K562 (cell line): Measurements from ENCODE around the gene PREB. TPM values are rescaled to one million over a fixed set of nuclear protein-coding genes. Genes with fewer than 3 reads are reported as not detected.
A peak's percentile ranks its signal among the peaks of the same experiment; 100 is the strongest.

Source experiments
- ATAC-seq: fragments of 200-7000 bp; cut with Tn5 transposase; 3 replicates; pipeline ENCODE4 v1.9.1; 2020; ENCODE audit warnings: moderate library complexity
- BruUV-seq: library from RNA; stranded (reverse); fragments of 400-500 nt; replicated peaks from 2 replicates; lab custom pipeline; 2021; lab: Mats Ljungman, UMichigan
- CTCF ChIA-PET: fragments of 300-600 bp; formaldehyde crosslinking; extraction: SDS; loops from one replicate; lab custom pipeline; 2021; ENCODE audit warnings: low intra/inter-chr PET ratio; lab: Yijun Ruan, JAX
- POLR2A ChIA-PET: fragments of 300-600, 350-650 bp; sonication (Branson Sonifier 250); formaldehyde crosslinking; extraction: SDS; loops from one replicate; lab custom pipeline; 2021; ENCODE audit warnings: antibody characterized with exemption, inconsistent platforms; lab: Yijun Ruan, JAX
- DNase-seq, 4 experiments: peaks; one replicate each; pipeline versions ENCODE4 v3.0.0 to v3.0.0-alpha.2; 2011 to 2018; ENCODE audit warnings: low spot score in 3 of 4, mixed read lengths in 3 of 4; ENCODE audit errors: extremely low read depth in 1 of 4
- FAIRE-seq: peaks from 2 replicates; lab custom pipeline; 2011; peaks lifted over from hg19 to GRCh38; lab: Jason Lieb, UNC
- H2AFZ ChIP-seq: 2 replicates; pipeline ENCODE4 v1.6.0; 2011; ENCODE audit warnings: low read depth, low read length, control low read depth, inconsistent platforms
- H3K27ac ChIP-seq: fragments of 200-600 bp; 3 replicates; pipeline ENCODE4 v1.8.0; 2011; ENCODE audit warnings: low read depth, mild to moderate bottlenecking, control low read depth, inconsistent platforms, low read length, moderate library complexity, mixed read lengths; ENCODE audit errors: extremely low read depth
- H3K27me3 ChIP-seq, 2 experiments: fragments of 300-600 bp in 1 of 2; 2 replicates in 1 of 2; 3 replicates in 1 of 2; pipeline versions ENCODE4 v1.6.0 to v1.8.0; 2011; ENCODE audit warnings: inconsistent platforms in 2 of 2, low read length in 2 of 2, mild to moderate bottlenecking in 1 of 2, mixed read lengths in 1 of 2, moderate library complexity in 1 of 2; ENCODE audit not compliant: control insufficient read depth in 2 of 2, insufficient read depth in 2 of 2
- H3K36me3 ChIP-seq: fragments of 300-600 bp; 3 replicates; pipeline ENCODE4 v1.8.0; 2011; ENCODE audit warnings: mild to moderate bottlenecking, low read length, inconsistent platforms; ENCODE audit not compliant: control insufficient read depth, insufficient read depth
- H3K4me1 ChIP-seq, 2 experiments: fragments of 200-600 bp in 1 of 2; replicated peaks in 1 of 2; 2 replicates in 1 of 2; 3 replicates in 1 of 2; pipeline versions ENCODE4 v1.5.1 to v1.8.0; 2011; ENCODE audit warnings: inconsistent platforms in 2 of 2, low read length in 2 of 2, mild to moderate bottlenecking in 1 of 2, mixed read lengths in 1 of 2, moderate library complexity in 1 of 2; ENCODE audit not compliant: control insufficient read depth in 2 of 2, insufficient read depth in 2 of 2
- H3K4me2 ChIP-seq: 2 replicates; pipeline ENCODE4 v1.6.1; 2011; ENCODE audit warnings: low read length, control low read depth, inconsistent platforms, mixed read lengths; ENCODE audit not compliant: insufficient read depth
- H3K4me3 ChIP-seq: fragments of 200-600 bp; sonication (generic), shearing (Covaris generic); 2 replicates; pipeline ENCODE4 v1.5.1; 2016; ENCODE audit warnings: control low read depth, inconsistent platforms
- H3K79me2 ChIP-seq: fragments of 200-600 bp; 3 replicates; pipeline ENCODE4 v1.8.0; 2011; ENCODE audit warnings: low read length, inconsistent platforms; ENCODE audit not compliant: control insufficient read depth, insufficient read depth
- H3K9ac ChIP-seq, 2 experiments: 2 replicates each; pipeline versions ENCODE4 v1.6.0 to v1.6.1; 2011; ENCODE audit warnings: low read depth in 2 of 2, low read length in 2 of 2, control low read depth in 1 of 2, inconsistent platforms in 1 of 2, mild to moderate bottlenecking in 1 of 2, mixed read lengths in 1 of 2; ENCODE audit not compliant: insufficient read depth in 1 of 2
- H3K9me1 ChIP-seq: one replicate; pipeline ENCODE4 v1.6.0; 2011; ENCODE audit warnings: inconsistent platforms, mild to moderate bottlenecking, low read length, moderate library complexity; ENCODE audit not compliant: control insufficient read depth, insufficient read depth
- H3K9me3 ChIP-seq: replicated peaks from 2 replicates; pipeline ENCODE4 v1.5.1; 2011; ENCODE audit warnings: low read depth, low read length, inconsistent platforms; ENCODE audit not compliant: control insufficient read depth, insufficient read depth
- H4K20me1 ChIP-seq: replicated peaks from 2 replicates; pipeline ENCODE4 v1.6.1; 2011; ENCODE audit warnings: low read length, inconsistent platforms, mixed read lengths; ENCODE audit not compliant: control insufficient read depth, insufficient read depth
- BHLHE40 ChIP-seq: IDR thresholded peaks from 2 replicates; pipeline ENCODE4 v1.6.1; 2011; ENCODE audit warnings: low read length, improper control_type of control experiment
- CBFB ChIP-seq: sonication (generic); formaldehyde crosslinking; IDR thresholded peaks from 2 replicates; pipeline ENCODE4 v1.4.0; 2020; ENCODE audit warnings: mild to moderate bottlenecking, missing genetic modification reagents
- ETV1 ChIP-seq: fragments of 450-650 bp; conservative IDR thresholded peaks from 2 replicates; pipeline ENCODE4 v1.6.1; 2016; ENCODE audit warnings: missing genetic modification characterization, control low read depth, low read depth, missing compliant biosample characterization
- HNRNPUL1 ChIP-seq: fragments of 200-400 bp; formaldehyde crosslinking; IDR thresholded peaks from 2 replicates; pipeline ENCODE4 v1.6.1; 2017; ENCODE audit warnings: low read length
- LARP7 ChIP-seq: fragments of 450-650 bp; IDR thresholded peaks from 2 replicates; pipeline ENCODE4 v1.6.1; 2016
- NFRKB ChIP-seq: fragments of 450-650 bp; IDR thresholded peaks from 2 replicates; pipeline ENCODE4 v1.6.1; 2016; ENCODE audit warnings: low read depth
- RBM14 ChIP-seq: fragments of 200-400 bp; formaldehyde crosslinking; IDR thresholded peaks from 2 replicates; pipeline ENCODE4 v1.6.1; 2018; ENCODE audit warnings: low read depth, mild to moderate bottlenecking, low read length, moderate library complexity, borderline replicate concordance; ENCODE audit not compliant: insufficient read depth
- TBL1XR1 ChIP-seq, 2 experiments: IDR thresholded peaks; 2 replicates each; pipeline ENCODE4 v1.6.1; 2012; ENCODE audit warnings: improper control_type of control experiment in 2 of 2, low read length in 2 of 2, mild to moderate bottlenecking in 1 of 2
- TFAM ChIP-seq: fragments of 250-450 bp; sonication (Bioruptor Pico); conservative IDR thresholded peaks from 2 replicates; pipeline ENCODE4 v1.5.0; 2021; ENCODE audit warnings: mild to moderate bottlenecking, moderate library complexity
- TSHZ1 ChIP-seq: fragments of 250-450 bp; sonication (Bioruptor Pico); IDR thresholded peaks from 2 replicates; pipeline ENCODE4 v1.4.0; 2020; ENCODE audit warnings: mild to moderate bottlenecking, moderate library complexity
- ZFP36 ChIP-seq: fragments of 150-350 bp; IDR thresholded peaks from 2 replicates; pipeline ENCODE4 v1.6.1; 2018; ENCODE audit warnings: low read length, low read depth; ENCODE audit not compliant: partially characterized antibody
- ZNF584 ChIP-seq: fragments of 200-800 bp; sonication (Bioruptor generic); IDR thresholded peaks from 2 replicates; pipeline ENCODE4 v1.6.1; 2016; ENCODE audit warnings: low read depth, mild to moderate bottlenecking, missing genetic modification characterization, missing compliant biosample characterization
- ZNF766 ChIP-seq: fragments of 200-800 bp; sonication (Bioruptor generic); conservative IDR thresholded peaks from 2 replicates; pipeline ENCODE4 v1.6.1; 2016; ENCODE audit warnings: missing genetic modification characterization, missing compliant biosample characterization
- WGBS: fragments of 100-300 bp; shearing (Covaris generic); methylation state at CpG from one replicate; pipeline ENCODE4 v1.1.6; 2016; ENCODE audit warnings: low coverage, mixed read lengths; ENCODE audit not compliant: insufficient coverage; ENCODE audit errors: missing lambda C conversion rate; 5-methylcytosine and 5-hydroxymethylcytosine counted together
- in situ Hi-C: fragments of 300-500 bp; cut with MboI; formaldehyde crosslinking; loops from 4 replicates; pipeline ENCODE4 v1.15.0; 2018; ENCODE audit warnings: inconsistent platforms, mixed read lengths
- intact Hi-C: fragments of 100-400 bp; cut with micrococcal nuclease; formaldehyde crosslinking; loops from 2 replicates; pipeline ENCODE4 v1.14.2; 2022
- polyA plus RNA-seq, 8 experiments: library from polyadenylated mRNA; depleted of rRNA in 4 of 8; stranded (reverse) in 5 of 8; unstranded in 3 of 8; fragments of >200 nt; fragmentation: Nextera tagmentation in 2 of 8; fragmentation: Illumina TruSeq in 1 of 8; extraction: Ambion mirVana in 2 of 8; extraction: Trizol in 1 of 8; gene quantifications; 2 replicates each; pipeline versions ENCODE4 v1.2.1 to v1.2.3, GENCODE V29; 2011 to 2014; ENCODE audit warnings: inconsistent platforms in 1 of 8, missing spikeins in 1 of 8
- total RNA-seq, 7 experiments: library from RNA; depleted of rRNA in 6 of 7; stranded (reverse); fragments of >200 nt in 6 of 7; fragmentation: Illumina TruSeq in 2 of 7; extraction: Trizol in 2 of 7; gene quantifications; 2 replicates each; pipeline versions ENCODE4 v1.2.1 to v1.2.3, GENCODE V29; 2011 to 2021; ENCODE audit warnings: low replicate concordance in 1 of 7
- TF ChIP-seq, protein P1 (sequence below), 3 experiments: IDR thresholded peaks in 2 of 3; conservative IDR thresholded peaks in 1 of 3; 2 replicates each; pipeline ENCODE4 v1.5.1; 2011 to 2012; ENCODE audit warnings: low read length in 3 of 3, mild to moderate bottlenecking in 3 of 3, control low read depth in 2 of 3, improper control_type of control experiment in 1 of 3, inconsistent platforms in 1 of 3, low read depth in 1 of 3, mixed read lengths in 1 of 3, moderate library complexity in 1 of 3; ENCODE audit not compliant: insufficient read depth in 2 of 3

PREB gene
- total and polyA plus RNA-seq, 9 of the 15 experiments (the other 6 are each of a cell fraction or from before 2014, with no cell fraction given), result 35.1 to 84.2 (median 67.2) TPM

DNA sequence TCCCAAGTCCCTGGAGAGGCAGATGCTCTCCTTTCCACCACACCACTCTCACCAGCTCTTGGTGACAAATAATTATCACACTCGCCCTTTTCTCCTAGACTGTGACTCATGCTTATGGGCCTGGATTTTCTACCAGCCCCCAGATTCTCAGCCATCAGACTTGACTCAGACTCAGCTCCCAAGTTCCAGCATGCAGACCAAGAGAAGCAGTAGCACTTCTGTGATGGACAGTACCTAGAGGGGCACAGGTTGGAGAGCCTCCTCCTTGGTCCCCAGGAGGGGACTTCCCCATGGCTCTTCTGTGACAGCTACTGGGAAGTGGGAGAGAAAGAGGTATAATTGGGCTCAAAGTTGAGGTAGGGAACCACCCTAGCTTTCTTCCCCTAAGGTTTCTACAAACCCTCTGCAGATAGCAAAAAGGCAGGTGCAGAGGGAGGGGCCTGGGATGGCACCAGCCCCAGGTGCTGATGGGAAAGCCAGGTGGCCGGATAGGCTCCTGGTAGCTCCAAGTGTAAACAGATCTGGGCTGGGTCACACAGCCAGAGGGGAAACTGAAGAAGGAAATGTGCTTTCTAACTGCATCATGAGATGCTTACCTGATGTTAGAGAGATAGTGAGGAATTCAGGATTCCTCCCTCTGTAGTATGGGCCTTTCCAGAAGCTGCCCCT lies 18.5 kb upstream of the PREB start (continued):
- no peak for TF ChIP-seq ETV1 (tag)
- no peak for TF ChIP-seq ZFP36

- Histone ChIP-seq H3K9me1 (no peaks in the 10 kb centered on the region), H4K20me1 (no peaks in the 10 kb centered on the region), H3K36me3 (no peaks in the 10 kb centered on the region), H3K9me3 (no peaks in the 10 kb centered on the region), H3K27me3 (peaks cover 0 to 15% of the 10 kb centered on the region in 2 experiments; a peak in 2 of 5 replicates), H3K9ac (0 out of 4 replicates have a peak overlapping the region, but pooled peaks of 1 of the 2 experiments have one; percentile 7), H3K79me2 (no peaks in the 10 kb centered on the region), H3K4me3 (no peak overlapping the region), H3K4me2 (no peak overlapping the region), H2AFZ (no peak overlapping the region), H3K4me1 (peaks cover 0 to 15% of the 10 kb centered on the region in 2 experiments; a peak in 2 of 5 replicates), H3K27ac (no peak overlapping the region)
- in situ Hi-C loops (no loop called here), intact Hi-C loops (no loop called here)
- FAIRE-seq (no peak), DNase-seq (peak in 3 of 4 experiments; percentile 24 to 47 (median 35)), ATAC-seq (peak; percentile 77)
- POLR2A ChIA-PET, result interaction anchor here (0.5 to 1.6 kb wide), 6 partner anchors 9 to 60 kb away, joined by 3 to 6 read pairs (median 4); partner anchors contain the start of genes ATRAID, PRR30 and SLC5A6
- CTCF ChIA-PET, result interaction anchor here (1.0 kb wide), 2 partner anchors 39 to 151 kb away, joined by 3 read pairs; no protein-coding TSS in a partner anchor
- no TSS peak for BruUV-seq
- 12% methylated on average over 8 of the region's 8 CpGs for WGBS
- TF ChIP-seq HNRNPUL1 (no peak), TBL1XR1 (IDR thresholded peaks at IDR 0.05; ENCODE audit: low read length in 2 of 2) (no peak), ZNF766 (CRISPR knock-in tag) (no peak), TSHZ1 (CRISPR knock-in tag) (no peak), ZNF584 (CRISPR knock-in tag) (no peak), TFAM (no peak), CBFB (CRISPR knock-in tag) (no peak), BHLHE40 (no peak), LARP7 (no peak), NFRKB (no peak), RBM14 (no peak)
- TF ChIP-seq, protein P1, sequence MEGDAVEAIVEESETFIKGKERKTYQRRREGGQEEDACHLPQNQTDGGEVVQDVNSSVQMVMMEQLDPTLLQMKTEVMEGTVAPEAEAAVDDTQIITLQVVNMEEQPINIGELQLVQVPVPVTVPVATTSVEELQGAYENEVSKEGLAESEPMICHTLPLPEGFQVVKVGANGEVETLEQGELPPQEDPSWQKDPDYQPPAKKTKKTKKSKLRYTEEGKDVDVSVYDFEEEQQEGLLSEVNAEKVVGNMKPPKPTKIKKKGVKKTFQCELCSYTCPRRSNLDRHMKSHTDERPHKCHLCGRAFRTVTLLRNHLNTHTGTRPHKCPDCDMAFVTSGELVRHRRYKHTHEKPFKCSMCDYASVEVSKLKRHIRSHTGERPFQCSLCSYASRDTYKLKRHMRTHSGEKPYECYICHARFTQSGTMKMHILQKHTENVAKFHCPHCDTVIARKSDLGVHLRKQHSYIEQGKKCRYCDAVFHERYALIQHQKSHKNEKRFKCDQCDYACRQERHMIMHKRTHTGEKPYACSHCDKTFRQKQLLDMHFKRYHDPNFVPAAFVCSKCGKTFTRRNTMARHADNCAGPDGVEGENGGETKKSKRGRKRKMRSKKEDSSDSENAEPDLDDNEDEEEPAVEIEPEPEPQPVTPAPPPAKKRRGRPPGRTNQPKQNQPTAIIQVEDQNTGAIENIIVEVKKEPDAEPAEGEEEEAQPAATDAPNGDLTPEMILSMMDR (IDR thresholded peaks at IDR 0.05 in 2 of 3, conservative IDR thresholded peaks at IDR 0.05 in 1 of 3; ENCODE audit: insufficient read depth in 2 of 3, low read depth in 1 of 3, low read length in 3 of 3), result peak in 2 of 3 experiments; percentile 11 to 36; a peak in 2 of 6 replicates
Measured at GRCh38 chr2:27152102-27152795, 17.8 kb upstream of the PREB start.
